K562 (cell line): ENCODE data around the gene XCL1. TPM values are rescaled to one million over a fixed set of nuclear protein-coding genes. Genes with fewer than 3 reads are reported as not detected.

Experiments
- ATAC-seq: fragments of 200-7000 bp; cut with Tn5 transposase; 3 replicates; pipeline ENCODE4 v1.9.1; 2020; ENCODE audit warnings: moderate library complexity
- BruUV-seq: library from RNA; stranded (reverse); fragments of 400-500 nt; replicated peaks from 2 replicates; lab custom pipeline; 2021; lab: Mats Ljungman, UMichigan
- CTCF ChIA-PET: fragments of 300-600 bp; formaldehyde crosslinking; extraction: SDS; loops from one replicate; lab custom pipeline; 2021; ENCODE audit warnings: low intra/inter-chr PET ratio; lab: Yijun Ruan, JAX
- POLR2A ChIA-PET: fragments of 300-600, 350-650 bp; sonication (Branson Sonifier 250); formaldehyde crosslinking; extraction: SDS; loops from one replicate; lab custom pipeline; 2021; ENCODE audit warnings: antibody characterized with exemption, inconsistent platforms; lab: Yijun Ruan, JAX
- DNase-seq, 4 experiments: peaks; one replicate each; pipeline versions ENCODE4 v3.0.0 to v3.0.0-alpha.2; 2011 to 2018; ENCODE audit warnings: low spot score in 3 of 4, mixed read lengths in 3 of 4; ENCODE audit errors: extremely low read depth in 1 of 4
- FAIRE-seq: peaks from 2 replicates; lab custom pipeline; 2011; peaks lifted over from hg19 to GRCh38; lab: Jason Lieb, UNC
- H2AFZ ChIP-seq: 2 replicates; pipeline ENCODE4 v1.6.0; 2011; ENCODE audit warnings: low read depth, low read length, control low read depth, inconsistent platforms
- H3K27ac ChIP-seq: fragments of 200-600 bp; 3 replicates; pipeline ENCODE4 v1.8.0; 2011; ENCODE audit warnings: low read depth, mild to moderate bottlenecking, control low read depth, inconsistent platforms, low read length, moderate library complexity, mixed read lengths; ENCODE audit errors: extremely low read depth
- H3K27me3 ChIP-seq, 2 experiments: fragments of 300-600 bp in 1 of 2; 2 replicates in 1 of 2; 3 replicates in 1 of 2; pipeline versions ENCODE4 v1.6.0 to v1.8.0; 2011; ENCODE audit warnings: inconsistent platforms in 2 of 2, low read length in 2 of 2, mild to moderate bottlenecking in 1 of 2, mixed read lengths in 1 of 2, moderate library complexity in 1 of 2; ENCODE audit not compliant: control insufficient read depth in 2 of 2, insufficient read depth in 2 of 2
- H3K36me3 ChIP-seq: fragments of 300-600 bp; 3 replicates; pipeline ENCODE4 v1.8.0; 2011; ENCODE audit warnings: mild to moderate bottlenecking, low read length, inconsistent platforms; ENCODE audit not compliant: control insufficient read depth, insufficient read depth
- H3K4me1 ChIP-seq, 2 experiments: fragments of 200-600 bp in 1 of 2; replicated peaks in 1 of 2; 2 replicates in 1 of 2; 3 replicates in 1 of 2; pipeline versions ENCODE4 v1.5.1 to v1.8.0; 2011; ENCODE audit warnings: inconsistent platforms in 2 of 2, low read length in 2 of 2, mild to moderate bottlenecking in 1 of 2, mixed read lengths in 1 of 2, moderate library complexity in 1 of 2; ENCODE audit not compliant: control insufficient read depth in 2 of 2, insufficient read depth in 2 of 2
- H3K4me2 ChIP-seq: 2 replicates; pipeline ENCODE4 v1.6.1; 2011; ENCODE audit warnings: low read length, control low read depth, inconsistent platforms, mixed read lengths; ENCODE audit not compliant: insufficient read depth
- H3K4me3 ChIP-seq: fragments of 200-600 bp; sonication (generic), shearing (Covaris generic); 2 replicates; pipeline ENCODE4 v1.5.1; 2016; ENCODE audit warnings: control low read depth, inconsistent platforms
- H3K79me2 ChIP-seq: fragments of 200-600 bp; 3 replicates; pipeline ENCODE4 v1.8.0; 2011; ENCODE audit warnings: low read length, inconsistent platforms; ENCODE audit not compliant: control insufficient read depth, insufficient read depth
- H3K9ac ChIP-seq, 2 experiments: 2 replicates each; pipeline versions ENCODE4 v1.6.0 to v1.6.1; 2011; ENCODE audit warnings: low read depth in 2 of 2, low read length in 2 of 2, control low read depth in 1 of 2, inconsistent platforms in 1 of 2, mild to moderate bottlenecking in 1 of 2, mixed read lengths in 1 of 2; ENCODE audit not compliant: insufficient read depth in 1 of 2
- H3K9me1 ChIP-seq: one replicate; pipeline ENCODE4 v1.6.0; 2011; ENCODE audit warnings: inconsistent platforms, mild to moderate bottlenecking, low read length, moderate library complexity; ENCODE audit not compliant: control insufficient read depth, insufficient read depth
- H3K9me3 ChIP-seq: replicated peaks from 2 replicates; pipeline ENCODE4 v1.5.1; 2011; ENCODE audit warnings: low read depth, low read length, inconsistent platforms; ENCODE audit not compliant: control insufficient read depth, insufficient read depth
- H4K20me1 ChIP-seq: replicated peaks from 2 replicates; pipeline ENCODE4 v1.6.1; 2011; ENCODE audit warnings: low read length, inconsistent platforms, mixed read lengths; ENCODE audit not compliant: control insufficient read depth, insufficient read depth
- BDP1 ChIP-seq: IDR thresholded peaks from 3 replicates; pipeline ENCODE4 v1.6.1; 2011; ENCODE audit not compliant: insufficient read length, insufficient read depth
- CREB1 ChIP-seq, 2 experiments: sonication (generic) in 1 of 2; formaldehyde crosslinking in 1 of 2; IDR thresholded peaks; 2 replicates each; pipeline versions ENCODE4 v1.6.1 to v1.8.0; 2012 to 2022; ENCODE audit warnings: inconsistent platforms in 1 of 2, mild to moderate bottlenecking in 1 of 2, missing genetic modification reagents in 1 of 2, moderate library complexity in 1 of 2
- E2F1 ChIP-seq: sonication (generic); formaldehyde crosslinking; IDR thresholded peaks from 2 replicates; pipeline ENCODE4 v1.8.1; 2023; ENCODE audit warnings: mild to moderate bottlenecking, missing genetic modification reagents, moderate library complexity
- ELF4 ChIP-seq: fragments of 450-650 bp; formaldehyde crosslinking; IDR thresholded peaks from 2 replicates; pipeline ENCODE4 v1.4.0; 2022; ENCODE audit warnings: missing genetic modification characterization
- GTF2A2 ChIP-seq: IDR thresholded peaks from 2 replicates; pipeline ENCODE4 v1.6.1; 2016; ENCODE audit warnings: mild to moderate bottlenecking, missing genetic modification characterization, missing compliant biosample characterization
- PHF20 ChIP-seq: fragments of 450-650 bp; IDR thresholded peaks from 2 replicates; pipeline ENCODE4 v1.6.1; 2018; ENCODE audit not compliant: partially characterized antibody
- POLR2B ChIP-seq: fragments of 450-650 bp; IDR thresholded peaks from 2 replicates; pipeline ENCODE4 v1.6.1; 2018; ENCODE audit warnings: low read depth; ENCODE audit not compliant: partially characterized antibody
- RBM15 ChIP-seq: fragments of 200-400 bp; formaldehyde crosslinking; IDR thresholded peaks from 2 replicates; pipeline ENCODE4 v1.6.1; 2018; ENCODE audit warnings: mild to moderate bottlenecking, low read length, moderate library complexity; ENCODE audit not compliant: insufficient read depth
- SMAD3 ChIP-seq: fragments of 450-650 bp; formaldehyde crosslinking; conservative IDR thresholded peaks from 2 replicates; pipeline ENCODE4 v1.4.0; 2020; ENCODE audit warnings: mild to moderate bottlenecking
- TEAD1 ChIP-seq, 2 experiments: fragments of 450-650 bp in 1 of 2; sonication (generic) in 1 of 2; formaldehyde crosslinking; IDR thresholded peaks; 2 replicates each; pipeline versions ENCODE4 v1.4.0 to v1.8.0; 2020 to 2022; ENCODE audit warnings: mild to moderate bottlenecking in 2 of 2, missing genetic modification reagents in 1 of 2
- XRCC5 ChIP-seq: fragments of 200-400 bp; formaldehyde crosslinking; IDR thresholded peaks from 2 replicates; pipeline ENCODE4 v1.6.1; 2017; ENCODE audit warnings: low read depth, mild to moderate bottlenecking, low read length
- ZFP1 ChIP-seq: fragments of 450-650 bp; formaldehyde crosslinking; IDR thresholded peaks from 2 replicates; pipeline ENCODE4 v1.4.0; 2020; ENCODE audit warnings: mild to moderate bottlenecking, mixed read lengths
- ZNF511 ChIP-seq: sonication (generic); formaldehyde crosslinking; IDR thresholded peaks from 2 replicates; pipeline ENCODE4 v1.8.0; 2022; ENCODE audit warnings: mild to moderate bottlenecking, missing genetic modification reagents
- WGBS: fragments of 100-300 bp; shearing (Covaris generic); methylation state at CpG from one replicate; pipeline ENCODE4 v1.1.6; 2016; ENCODE audit warnings: low coverage, mixed read lengths; ENCODE audit not compliant: insufficient coverage; ENCODE audit errors: missing lambda C conversion rate; 5-methylcytosine and 5-hydroxymethylcytosine counted together
- in situ Hi-C: fragments of 300-500 bp; cut with MboI; formaldehyde crosslinking; loops from 4 replicates; pipeline ENCODE4 v1.15.0; 2018; ENCODE audit warnings: inconsistent platforms, mixed read lengths
- intact Hi-C: fragments of 100-400 bp; cut with micrococcal nuclease; formaldehyde crosslinking; loops from 2 replicates; pipeline ENCODE4 v1.14.2; 2022
- polyA plus RNA-seq, 8 experiments: library from polyadenylated mRNA; depleted of rRNA in 4 of 8; stranded (reverse) in 5 of 8; unstranded in 3 of 8; fragments of >200 nt; fragmentation: Nextera tagmentation in 2 of 8; fragmentation: Illumina TruSeq in 1 of 8; extraction: Ambion mirVana in 2 of 8; extraction: Trizol in 1 of 8; gene quantifications; 2 replicates each; pipeline versions ENCODE4 v1.2.1 to v1.2.3, GENCODE V29; 2011 to 2014; ENCODE audit warnings: inconsistent platforms in 1 of 8, missing spikeins in 1 of 8
- total RNA-seq, 7 experiments: library from RNA; depleted of rRNA in 6 of 7; stranded (reverse); fragments of >200 nt in 6 of 7; fragmentation: Illumina TruSeq in 2 of 7; extraction: Trizol in 2 of 7; gene quantifications; 2 replicates each; pipeline versions ENCODE4 v1.2.1 to v1.2.3, GENCODE V29; 2011 to 2021; ENCODE audit warnings: low replicate concordance in 1 of 7
- TF ChIP-seq, protein P1 (sequence below): sonication (generic); formaldehyde crosslinking; IDR thresholded peaks from 2 replicates; pipeline ENCODE4 v1.5.0; 2020; ENCODE audit warnings: missing genetic modification reagents

The XCL1 gene
- total and polyA plus RNA-seq, 9 of the 15 experiments (the other 6 are each of a cell fraction or from before 2014, with no cell fraction given): 0.06 to 0.09 (median 0.06) TPM; not detected in 6

DNA sequence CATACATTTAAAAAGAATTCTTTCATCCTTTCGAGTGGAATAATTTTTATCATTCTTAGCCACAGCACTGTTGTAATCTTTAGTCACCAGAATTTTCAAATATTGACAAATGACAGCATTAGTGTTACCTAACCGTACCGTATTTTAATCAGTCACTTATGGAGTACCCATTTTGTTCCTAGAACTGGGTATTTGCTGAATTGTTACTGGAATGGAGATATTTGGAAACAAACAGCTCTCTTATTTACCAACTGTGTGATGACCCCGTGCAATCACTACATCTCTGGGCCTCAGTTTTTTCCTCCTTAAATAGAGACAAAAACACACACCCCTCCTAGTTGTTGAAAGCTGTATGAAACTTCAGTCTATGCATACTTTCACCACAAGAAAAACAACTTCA, 24.7 kb upstream of the XCL1 start:
- no peak overlapping the region for H3K27ac ChIP-seq
- no peaks in the 10 kb centered on the region for H3K9me3 ChIP-seq
- peaks cover 0 to 7% of the 10 kb centered on the region in 2 experiments; a peak in 1 of 5 replicates for H3K27me3 ChIP-seq
- no peak for TF ChIP-seq GTF2A2 (tag)
- TF ChIP-seq TEAD1 (CRISPR knock-in tag; IDR thresholded peaks at IDR 0.05): no peak
- no peak for TF ChIP-seq ZFP1 (CRISPR knock-in tag)
- TF ChIP-seq, protein P1, sequence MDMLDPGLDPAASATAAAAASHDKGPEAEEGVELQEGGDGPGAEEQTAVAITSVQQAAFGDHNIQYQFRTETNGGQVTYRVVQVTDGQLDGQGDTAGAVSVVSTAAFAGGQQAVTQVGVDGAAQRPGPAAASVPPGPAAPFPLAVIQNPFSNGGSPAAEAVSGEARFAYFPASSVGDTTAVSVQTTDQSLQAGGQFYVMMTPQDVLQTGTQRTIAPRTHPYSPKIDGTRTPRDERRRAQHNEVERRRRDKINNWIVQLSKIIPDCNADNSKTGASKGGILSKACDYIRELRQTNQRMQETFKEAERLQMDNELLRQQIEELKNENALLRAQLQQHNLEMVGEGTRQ (CRISPR knock-in tag): no peak
- TF ChIP-seq BDP1: no peak
- TF ChIP-seq POLR2B: no peak
- no peak for TF ChIP-seq PHF20
- no peak for TF ChIP-seq RBM15
- TF ChIP-seq XRCC5: no peak
- TF ChIP-seq CREB1 (IDR thresholded peaks at IDR 0.05): no peak
- no peak for TF ChIP-seq CREB1 (CRISPR knock-in tag; IDR thresholded peaks at IDR 0.05)
- TF ChIP-seq ZNF511: no peak
- TF ChIP-seq E2F1 (CRISPR knock-in tag): no peak
- TF ChIP-seq ELF4: no peak
- no peak for TF ChIP-seq SMAD3
- H3K4me1 ChIP-seq: no peaks in the 10 kb centered on the region
- no TSS peak for BruUV-seq
- DNase-seq (no peak), ATAC-seq (no peak), FAIRE-seq (no peak)
- POLR2A ChIA-PET: no interaction called here
- intact Hi-C loops (no loop called here), in situ Hi-C loops (no loop called here)
- no peak overlapping the region for H3K4me2 ChIP-seq
- H3K9me1 ChIP-seq: no peaks in the 10 kb centered on the region
- no peaks in the 10 kb centered on the region for H3K79me2 ChIP-seq
- no peak overlapping the region for H2AFZ ChIP-seq
- H4K20me1 ChIP-seq: no peaks in the 10 kb centered on the region
- no peak overlapping the region for H3K4me3 ChIP-seq
- under 1% methylated on average over 4 of the region's 4 CpGs for WGBS
- H3K9ac ChIP-seq: no peak overlapping the region
- CTCF ChIA-PET: no interaction called here
- H3K36me3 ChIP-seq: no peaks in the 10 kb centered on the region
